A673 (cell line): ENCODE measurements around the gene RIMS1. TPM values are rescaled to one million over a fixed set of nuclear protein-coding genes. Genes with fewer than 3 reads are reported as not detected.

Experiments
- BruUV-seq: library from RNA; stranded (reverse); fragments of 400-500 nt; replicated peaks from 2 replicates; lab custom pipeline; 2021; lab: Mats Ljungman, UMichigan
- CTCF ChIA-PET: fragments of 300-600 bp; sonication (Branson Sonifier 250); formaldehyde crosslinking; loops from one replicate; lab custom pipeline; 2022; ENCODE audit warnings: antibody characterized with exemption; lab: Charles Lee
- POLR2A ChIA-PET: fragments of 300-600 bp; sonication (Branson Sonifier 250); formaldehyde crosslinking; loops from one replicate; lab custom pipeline; 2022; ENCODE audit warnings: antibody characterized with exemption; ENCODE audit not compliant: low non-redundant PET; lab: Charles Lee
- DNase-seq: peaks from one replicate; pipeline ENCODE4 v3.0.0-alpha.2; 2015; ENCODE audit warnings: low spot score
- H3K27ac ChIP-seq: fragments of 200-600 bp; sonication (generic); 2 replicates; pipeline ENCODE4 v1.5.1; 2016; ENCODE audit warnings: mixed run types, low read depth, mild to moderate bottlenecking, mixed read lengths, antibody characterized with exemption, low read length; ENCODE audit not compliant: poor library complexity, severe bottlenecking
- H3K27me3 ChIP-seq: fragments of 200-600 bp; sonication (generic); replicated peaks from 2 replicates; pipeline ENCODE4 v1.6.1; 2017; ENCODE audit warnings: mixed run types, low read depth, mild to moderate bottlenecking, mixed read lengths, antibody characterized with exemption, low read length; ENCODE audit not compliant: insufficient read depth, poor library complexity
- H3K36me3 ChIP-seq: fragments of 200-600 bp; sonication (generic); 2 replicates; pipeline ENCODE4 v1.6.1; 2016; ENCODE audit warnings: mixed run types, mild to moderate bottlenecking, mixed read lengths, antibody characterized with exemption, low read length; ENCODE audit not compliant: insufficient read depth, poor library complexity, severe bottlenecking
- H3K4me1 ChIP-seq: fragments of 200-600 bp; sonication (generic); 2 replicates; pipeline ENCODE4 v1.6.1; 2017; ENCODE audit warnings: mixed run types, mild to moderate bottlenecking, mixed read lengths, antibody characterized with exemption, low read length; ENCODE audit not compliant: insufficient read depth, poor library complexity, severe bottlenecking
- H3K4me3 ChIP-seq: fragments of 200-600 bp; sonication (generic); 2 replicates; pipeline ENCODE4 v1.5.1; 2016; ENCODE audit warnings: low read depth, mixed run types, mild to moderate bottlenecking, mixed read lengths, low read length; ENCODE audit not compliant: poor library complexity, severe bottlenecking
- H3K9me3 ChIP-seq: fragments of 200-600 bp; sonication (generic); 2 replicates; pipeline ENCODE4 v1.6.1; 2016; ENCODE audit warnings: mixed run types, low read depth, mild to moderate bottlenecking, mixed read lengths, antibody characterized with exemption, low read length; ENCODE audit not compliant: poor library complexity, severe bottlenecking
- CTCF ChIP-seq: fragments of 300-800, 200-600 bp; sonication (generic); conservative IDR thresholded peaks from 2 replicates; pipeline ENCODE4 v1.5.1; 2017; ENCODE audit warnings: low read depth, mild to moderate bottlenecking, antibody characterized with exemption, low read length, moderate library complexity, mixed read lengths
- EZH2 ChIP-seq: fragments of 200-600 bp; sonication (generic); IDR thresholded peaks from 2 replicates; pipeline ENCODE4 v1.6.1; 2017; ENCODE audit warnings: borderline replicate concordance, low read depth, mild to moderate bottlenecking, mixed read lengths, antibody characterized with exemption, low read length; ENCODE audit not compliant: poor library complexity, severe bottlenecking
- intact Hi-C: fragments of 100-400 bp; cut with micrococcal nuclease; formaldehyde crosslinking; loops from one replicate; pipeline ENCODE4 v1.10.0; 2022; ENCODE audit not compliant: unreplicated experiment
- total RNA-seq: library from RNA; stranded (reverse); gene quantifications from 2 replicates; pipeline ENCODE4 v1.2.3, GENCODE V29; 2021

Gene RIMS1
- total RNA-seq, 1 experiment from 2014 or later: 1.3 TPM

GRCh38 chr6:71887744-71888230, 1.4 kb downstream of the RIMS1 start:
- no peaks in the 10 kb centered on the region for H3K9me3 ChIP-seq
- H3K27me3 ChIP-seq: peaks cover 5% of the 10 kb centered on the region
- no peak overlapping the region for H3K4me3 ChIP-seq
- ChIA-PET CTCF (no interaction called here), POLR2A (no interaction called here)
- DNase-seq: no peak
- TF ChIP-seq EZH2 (no peak), CTCF (no peak)
- no peak overlapping the region for H3K27ac ChIP-seq
- BruUV-seq: no TSS peak
- H3K4me1 ChIP-seq: peaks cover 6% of the 10 kb centered on the region
- no peaks in the 10 kb centered on the region for H3K36me3 ChIP-seq
- intact Hi-C loops: no loop called here

- Histone ChIP-seq H3K27ac (no peak overlapping the region), H3K36me3 (no peaks in the 10 kb centered on the region), H3K4me3 (no peak overlapping the region), H3K27me3 (peaks cover 5% of the 10 kb centered on the region), H3K9me3 (no peaks in the 10 kb centered on the region), H3K4me1 (peaks cover 6% of the 10 kb centered on the region)
- TF ChIP-seq CTCF (no peak), EZH2 (no peak)
- no peak for DNase-seq
- ChIA-PET CTCF (no interaction called here), POLR2A (no interaction called here)
- intact Hi-C loops: no loop called here
- no TSS peak for BruUV-seq
Measured at GRCh38 chr6:71888756-71889340, 2.5 kb downstream of the RIMS1 start.

- Histone ChIP-seq H3K4me3 (no peak overlapping the region), H3K9me3 (no peaks in the 10 kb centered on the region), H3K27me3 (peaks cover 5% of the 10 kb centered on the region), H3K27ac (no peak overlapping the region), H3K4me1 (peaks cover 6% of the 10 kb centered on the region), H3K36me3 (no peaks in the 10 kb centered on the region)
- POLR2A ChIA-PET: no interaction called here
- CTCF ChIA-PET: no interaction called here
- TF ChIP-seq EZH2: no peak
- no peak for TF ChIP-seq CTCF
- intact Hi-C loops: no loop called here
- DNase-seq: no peak
- no TSS peak for BruUV-seq
Measured at GRCh38 chr6:71889366-71889765, 3.0 kb downstream of the RIMS1 start.
